ENCODE data around the gene HNRNPA2B1.
"Not testable (repeated sequence)": the region's sequence is repeated elsewhere in the genome, so short reads cannot be mapped to it uniquely, and the experiment has no call there.

The HNRNPA2B1 gene

DNA sequence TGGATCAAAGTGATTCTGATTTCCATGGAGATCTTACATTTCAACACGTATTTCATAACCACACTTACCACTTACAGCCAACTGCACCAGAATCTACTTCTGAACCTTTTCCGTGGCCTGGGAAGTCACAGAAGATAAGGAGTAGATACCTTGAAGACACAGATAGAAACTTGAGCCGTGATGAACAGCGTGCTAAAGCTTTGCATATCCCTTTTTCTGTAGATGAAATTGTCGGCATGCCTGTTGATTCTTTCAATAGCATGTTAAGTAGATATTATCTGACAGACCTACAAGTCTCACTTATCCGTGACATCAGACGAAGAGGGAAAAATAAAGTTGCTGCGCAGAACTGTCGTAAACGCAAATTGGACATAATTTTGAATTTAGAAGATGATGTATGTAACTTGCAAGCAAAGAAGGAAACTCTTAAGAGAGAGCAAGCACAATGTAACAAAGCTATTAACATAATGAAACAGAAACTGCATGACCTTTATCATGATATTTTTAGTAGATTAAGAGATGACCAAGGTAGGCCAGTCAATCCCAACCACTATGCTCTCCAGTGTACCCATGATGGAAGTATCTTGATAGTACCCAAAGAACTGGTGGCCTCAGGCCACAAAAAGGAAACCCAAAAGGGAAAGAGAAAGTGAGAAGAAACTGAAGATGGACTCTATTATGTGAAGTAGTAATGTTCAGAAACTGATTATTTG, 15.3 kb downstream of the HNRNPA2B1 start:
- DNase-seq (ENCODE audit: low read depth), result no peak

DNA sequence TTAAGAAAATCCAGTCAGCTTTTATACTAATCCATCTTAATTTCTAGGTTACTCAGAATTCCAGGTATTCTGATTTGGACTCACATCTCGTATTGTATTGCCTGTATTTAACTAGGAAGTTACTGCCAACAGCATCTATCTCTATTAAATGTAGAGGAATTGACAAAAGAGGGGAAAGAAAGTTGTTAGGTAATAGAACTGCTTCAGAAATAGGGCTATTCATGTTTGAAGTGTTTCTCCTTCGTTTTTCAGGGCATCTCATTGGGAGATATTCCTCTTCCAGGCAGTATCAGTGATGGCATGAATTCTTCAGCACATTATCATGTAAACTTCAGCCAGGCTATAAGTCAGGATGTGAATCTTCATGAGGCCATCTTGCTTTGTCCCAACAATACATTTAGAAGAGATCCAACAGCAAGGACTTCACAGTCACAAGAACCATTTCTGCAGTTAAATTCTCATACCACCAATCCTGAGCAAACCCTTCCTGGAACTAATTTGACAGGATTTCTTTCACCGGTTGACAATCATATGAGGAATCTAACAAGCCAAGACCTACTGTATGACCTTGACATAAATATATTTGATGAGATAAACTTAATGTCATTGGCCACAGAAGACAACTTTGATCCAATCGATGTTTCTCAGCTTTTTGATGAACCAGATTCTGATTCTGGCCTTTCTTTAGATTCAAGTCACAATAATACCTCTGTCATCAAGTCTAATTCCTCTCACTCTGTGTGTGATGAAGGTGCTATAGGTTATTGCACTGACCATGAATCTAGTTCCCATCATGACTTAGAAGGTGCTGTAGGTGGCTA, 16.1 kb downstream of the HNRNPA2B1 start:
- DNase-seq (ENCODE audit: low read depth), result not testable (repeated sequence)

DNA sequence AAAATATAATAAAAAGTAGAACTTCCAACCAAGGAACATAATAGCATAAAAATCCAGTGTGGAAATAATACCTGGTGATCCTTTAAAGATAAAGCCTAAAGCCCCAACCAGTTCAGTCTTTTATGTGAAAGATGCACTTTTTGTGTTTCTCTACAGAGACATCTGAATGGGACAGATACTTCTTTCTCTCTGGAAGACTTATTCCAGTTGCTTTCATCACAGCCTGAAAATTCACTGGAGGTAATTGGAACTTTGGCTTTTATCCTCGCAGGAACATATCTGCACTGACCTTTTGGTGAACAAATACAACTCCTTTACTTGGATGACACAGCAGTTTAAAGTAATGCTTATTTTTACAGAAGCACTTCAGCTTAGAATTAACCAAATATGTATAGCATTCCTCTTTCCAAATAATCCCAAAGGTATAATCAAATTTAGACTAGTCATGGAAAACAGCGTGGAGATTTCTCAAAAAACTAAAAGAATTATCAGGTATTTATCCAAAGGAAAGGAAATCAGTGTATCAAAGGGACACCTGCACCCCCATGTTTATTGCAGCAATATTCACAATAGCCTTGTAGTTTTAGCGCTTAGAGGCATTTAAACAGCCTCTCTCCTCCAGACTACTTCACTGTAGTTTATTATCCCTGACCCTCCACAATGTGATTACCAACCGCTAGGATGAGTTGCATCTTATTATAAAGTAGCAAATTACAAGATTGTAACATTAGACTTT, 16.8 kb downstream of the HNRNPA2B1 start:
- no peak for DNase-seq (ENCODE audit: low read depth)

DNA sequence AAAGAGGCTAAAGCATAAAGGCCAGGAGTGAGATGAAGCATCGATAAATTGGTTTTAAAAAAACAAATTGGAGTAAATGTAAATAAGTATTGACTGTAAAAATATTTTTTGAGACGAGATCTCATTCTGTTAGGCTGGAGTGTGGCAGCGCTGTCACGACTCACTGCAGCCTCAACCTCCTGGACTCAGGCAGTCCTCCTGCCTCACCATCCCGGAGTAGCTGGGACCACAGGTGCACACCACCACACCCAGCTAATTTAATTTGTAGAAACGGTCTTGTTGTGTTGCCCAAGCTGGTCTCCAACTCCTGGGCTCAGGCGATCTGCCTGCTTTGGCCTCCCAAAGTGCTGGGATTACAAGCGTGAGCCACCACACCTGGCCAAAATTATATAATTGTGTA, 17.8 kb downstream of the HNRNPA2B1 start:
- DNase-seq (ENCODE audit: low read depth), result no peak

DNA sequence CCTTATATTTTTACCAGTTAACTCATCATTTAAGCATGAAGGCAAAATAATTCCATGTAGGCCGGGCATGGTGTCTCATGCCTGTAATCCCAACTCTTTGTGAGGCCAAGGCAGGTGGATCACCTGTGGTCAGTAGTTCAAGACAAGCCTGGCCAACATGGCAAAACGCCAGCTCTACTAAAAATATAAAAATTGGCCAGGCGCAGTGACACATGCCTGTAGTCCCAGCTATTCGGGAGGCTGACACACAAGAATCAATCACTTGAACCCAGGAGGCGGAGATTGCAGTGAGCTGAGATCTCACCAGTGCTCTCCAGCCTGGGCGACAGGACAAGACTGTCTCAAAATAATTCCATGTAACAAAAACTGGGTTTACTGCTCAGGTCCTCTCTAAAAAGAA, 18.3 kb downstream of the HNRNPA2B1 start:
- DNase-seq (ENCODE audit: low read depth), result no peak

DNA sequence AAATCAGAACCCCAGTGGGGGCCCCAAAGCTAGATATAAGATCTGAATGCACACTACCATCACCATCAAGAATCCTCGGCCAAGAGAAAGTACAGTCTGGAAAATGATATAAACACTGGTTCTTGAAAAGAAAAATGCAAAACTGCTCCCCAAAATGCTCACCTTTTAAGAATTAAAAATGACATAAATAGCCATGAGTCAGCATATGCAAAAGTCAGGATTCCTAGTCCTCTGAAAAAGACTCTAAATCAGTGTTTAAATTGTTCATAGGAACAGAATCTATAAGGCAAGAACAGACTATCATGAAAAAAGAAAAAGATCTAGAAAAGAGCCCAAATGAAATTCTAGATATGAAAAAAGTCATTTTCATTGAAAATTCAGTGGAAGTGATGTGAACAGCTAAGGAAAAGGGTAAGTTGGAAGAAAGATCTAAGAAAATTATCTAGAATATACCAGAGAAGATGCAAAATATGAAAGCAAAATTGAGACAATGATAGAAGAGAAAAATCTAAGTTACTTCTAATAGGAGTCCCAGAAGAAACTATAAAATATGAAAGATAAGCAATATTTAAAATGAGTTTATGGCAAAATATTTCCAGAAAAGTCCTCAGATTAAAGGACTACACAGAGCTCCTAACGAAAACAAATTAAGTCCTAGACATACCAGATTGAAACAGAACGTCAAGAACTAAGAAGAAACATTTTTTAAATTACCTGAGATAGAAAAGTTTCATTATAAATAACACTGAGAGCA, 18.9 kb downstream of the HNRNPA2B1 start:
- no peak for DNase-seq (ENCODE audit: low read depth)

DNA sequence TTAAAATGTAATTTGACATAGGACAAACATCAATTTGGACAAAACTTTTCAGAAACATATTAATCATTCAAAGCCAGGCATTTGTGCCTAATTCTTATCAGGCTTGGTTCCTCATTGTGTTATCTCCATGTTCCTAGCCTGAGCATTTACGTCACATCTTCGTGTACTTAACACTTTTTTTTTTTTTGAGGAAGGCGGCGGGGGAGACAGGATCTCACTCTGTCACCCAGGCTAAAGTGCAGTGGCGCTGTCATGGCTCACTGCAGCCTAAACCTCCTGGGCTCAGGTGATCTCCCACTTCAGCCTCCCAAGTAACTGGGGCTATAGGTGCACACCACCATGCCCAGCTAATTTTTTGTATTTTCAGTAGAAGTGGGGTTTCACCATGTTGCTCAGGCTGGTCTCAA, 19.8 kb downstream of the HNRNPA2B1 start:
- no peak for DNase-seq (ENCODE audit: low read depth)

DNA sequence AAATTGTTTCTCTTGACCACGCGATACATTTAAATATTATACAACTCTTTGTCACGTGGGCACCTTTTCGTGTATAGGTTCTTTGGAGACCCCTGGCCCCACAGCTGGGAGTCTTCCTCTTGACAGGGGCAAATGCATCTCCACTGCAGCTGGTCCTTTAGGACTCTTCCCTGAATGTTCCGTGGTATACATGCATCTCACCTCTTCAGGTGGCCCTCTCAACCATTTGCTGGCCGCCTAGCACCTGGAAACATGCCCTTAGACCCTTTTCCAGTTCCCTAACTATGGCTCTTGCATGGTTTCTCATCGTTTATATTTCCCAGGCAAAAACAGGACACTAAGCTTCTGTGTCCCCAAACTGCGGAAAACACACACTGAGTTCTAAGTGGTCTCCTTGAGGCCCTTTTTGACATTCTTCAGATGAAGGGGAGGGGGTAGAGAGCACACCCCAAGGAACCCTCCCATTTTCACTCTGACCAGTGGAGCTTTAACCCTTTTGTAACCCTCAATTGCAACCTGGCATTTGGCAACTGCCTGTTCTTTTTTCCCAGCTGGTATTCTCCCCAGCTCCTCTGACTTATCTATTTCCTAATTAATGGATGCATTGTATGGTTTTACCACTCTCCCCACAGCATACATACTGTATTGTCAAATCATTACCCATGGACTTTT, 20.6 kb downstream of the HNRNPA2B1 start:
- DNase-seq (ENCODE audit: low read depth), result no peak

DNA sequence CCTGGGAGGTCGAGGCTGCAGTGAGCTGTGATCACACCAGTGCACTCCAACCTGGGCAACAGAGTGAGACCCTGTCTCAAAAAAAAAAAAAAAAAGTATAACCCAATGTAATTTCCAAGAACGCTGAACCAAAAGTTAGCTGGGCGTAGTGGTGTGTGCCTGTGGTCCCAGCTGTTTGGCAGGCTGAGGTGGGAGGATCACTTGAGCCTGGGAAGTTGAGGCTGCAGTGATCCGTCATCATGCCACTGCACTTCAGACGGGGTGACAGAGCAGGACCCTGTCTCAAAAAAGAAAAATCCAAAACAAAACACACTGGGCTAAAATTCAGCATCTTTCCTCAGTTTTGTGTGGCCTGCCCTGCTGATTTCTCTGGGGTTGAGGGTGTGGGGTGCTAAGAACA, 21.1 kb downstream of the HNRNPA2B1 start:
- no peak for DNase-seq (ENCODE audit: low read depth)

DNA sequence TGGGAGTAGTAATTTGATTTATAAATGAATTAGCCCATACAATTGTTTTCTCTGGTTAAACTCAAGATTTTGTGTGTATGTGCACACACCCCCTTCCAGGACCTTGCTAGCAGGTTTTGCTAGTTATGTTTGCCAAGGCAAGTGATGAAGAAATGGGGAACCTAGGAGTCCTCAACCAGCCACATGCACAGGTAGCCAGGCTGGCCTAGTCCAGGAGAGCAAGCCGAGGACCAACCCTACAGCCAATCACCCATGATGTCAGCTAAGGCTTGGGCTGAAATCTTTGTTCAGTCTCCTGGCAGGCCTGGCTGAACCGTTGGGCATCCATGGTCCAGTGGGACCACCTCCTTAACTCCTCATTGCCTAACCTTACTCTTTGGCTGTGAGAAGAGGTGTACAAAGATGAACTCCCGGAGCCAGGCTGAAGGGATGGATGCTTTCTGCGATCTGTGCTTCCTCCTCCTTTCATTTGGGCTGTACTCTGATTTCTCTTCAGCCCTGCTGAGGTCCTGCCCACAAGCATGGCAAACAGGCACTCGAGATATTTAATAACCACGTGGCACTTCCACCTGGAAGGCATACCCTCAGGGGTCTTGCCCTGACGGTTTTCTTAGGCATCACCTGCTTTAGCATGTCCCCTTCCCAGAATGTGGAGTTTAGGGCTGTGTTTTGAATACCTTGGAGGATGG, 22.1 kb downstream of the HNRNPA2B1 start:
- DNase-seq (ENCODE audit: low read depth), result no peak

DNA sequence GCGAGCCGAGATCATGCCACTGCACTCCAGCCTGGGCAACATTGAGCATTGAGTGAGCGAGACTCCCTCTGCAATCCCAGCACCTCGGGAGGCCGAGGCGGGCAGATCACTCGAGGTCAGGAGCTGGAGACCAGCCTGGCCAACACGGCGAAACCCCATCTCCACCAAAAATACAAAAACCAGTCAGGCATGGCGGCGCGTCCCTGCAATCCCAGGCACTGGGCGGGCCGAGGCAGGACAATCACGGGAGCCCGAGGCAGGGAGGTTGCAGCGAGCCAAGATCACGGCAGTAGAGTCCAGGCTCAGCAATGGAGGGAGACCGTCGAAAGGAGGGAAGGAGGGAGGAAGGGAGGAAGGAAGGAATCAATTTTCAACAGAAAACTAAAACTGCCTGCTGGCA, 23.3 kb downstream of the HNRNPA2B1 start:
- DNase-seq (ENCODE audit: low read depth), result not testable (repeated sequence)

DNA sequence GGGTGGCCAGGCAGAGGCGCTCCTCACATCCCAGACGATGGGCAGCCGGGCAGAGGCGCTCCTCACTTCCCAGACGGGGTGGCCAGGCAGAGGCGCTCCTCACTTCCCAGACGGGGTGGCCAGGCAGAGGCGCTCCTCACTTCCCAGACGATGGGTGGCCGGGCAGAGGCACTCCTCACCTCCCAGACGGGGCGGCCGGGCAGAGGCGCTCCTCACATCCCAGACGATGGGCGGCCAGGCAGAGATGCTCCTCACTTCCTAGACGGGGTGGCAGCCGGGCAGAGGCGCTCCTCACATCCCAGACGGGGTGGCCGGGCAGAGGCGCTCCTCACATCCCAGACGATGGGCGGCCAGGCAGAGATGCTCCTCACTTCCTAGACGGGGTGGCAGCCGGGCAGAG, 23.9 kb downstream of the HNRNPA2B1 start:
- not testable (repeated sequence) for DNase-seq (ENCODE audit: low read depth)

DNA sequence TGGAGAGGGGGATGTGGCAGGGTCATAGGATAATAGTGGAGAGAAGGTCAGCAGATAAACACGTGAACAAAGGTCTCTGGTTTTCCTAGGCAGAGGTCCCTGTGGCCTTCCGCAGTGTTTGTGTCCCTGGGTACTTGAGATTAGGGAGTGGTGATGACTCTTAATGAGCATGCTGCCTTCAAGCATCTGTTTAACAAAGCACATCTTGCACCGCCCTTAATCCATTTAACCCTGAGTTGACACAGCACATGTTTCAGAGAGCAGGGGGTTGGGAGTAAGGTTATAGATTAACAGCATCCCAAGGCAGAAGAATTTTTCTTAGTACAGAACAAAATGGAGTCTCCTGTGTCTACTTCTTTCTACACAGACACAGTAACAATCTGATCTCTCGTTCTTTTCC, 24.6 kb downstream of the HNRNPA2B1 start:
- DNase-seq (ENCODE audit: low read depth), result not testable (repeated sequence)

DNA sequence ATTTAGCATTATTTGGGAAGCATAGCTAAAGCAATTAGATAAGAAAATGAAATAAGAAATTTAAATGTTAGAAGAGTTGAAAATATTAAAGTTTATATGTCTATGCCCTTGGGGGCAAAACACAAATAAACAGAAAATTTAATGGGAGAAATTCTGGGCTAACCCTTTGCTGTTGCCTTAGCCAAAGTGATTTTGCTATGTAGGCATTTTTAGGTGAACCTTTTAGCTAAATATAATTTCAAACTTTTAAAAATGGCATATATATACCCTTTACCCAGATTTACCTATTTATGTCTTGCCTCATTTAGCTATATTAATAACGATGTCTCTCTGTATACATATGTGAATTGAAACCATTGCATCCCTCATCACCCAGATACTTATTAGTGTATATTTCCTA, 28.5 kb downstream of the HNRNPA2B1 start:
- DNase-seq (ENCODE audit: low read depth), result no peak

DNA sequence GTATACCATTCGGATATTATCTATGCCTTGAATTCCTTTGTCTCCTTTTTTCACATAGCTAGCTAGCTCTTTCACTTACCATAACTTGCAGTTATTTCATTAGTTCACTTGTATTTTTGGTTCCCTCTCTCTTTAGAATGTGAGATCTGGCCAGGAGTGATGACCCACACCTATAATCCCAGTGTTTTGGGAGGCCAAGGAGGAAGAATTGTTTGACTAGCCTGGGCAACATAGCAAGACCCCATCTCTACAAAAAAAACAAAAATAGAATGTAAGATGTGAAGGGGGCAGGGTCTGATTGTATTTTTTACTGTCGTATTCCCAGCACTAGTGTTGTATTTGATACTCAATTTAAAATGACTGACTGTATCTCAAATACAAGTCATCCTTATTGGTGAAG, 28.9 kb downstream of the HNRNPA2B1 start:
- DNase-seq (ENCODE audit: low read depth), result no peak

DNA sequence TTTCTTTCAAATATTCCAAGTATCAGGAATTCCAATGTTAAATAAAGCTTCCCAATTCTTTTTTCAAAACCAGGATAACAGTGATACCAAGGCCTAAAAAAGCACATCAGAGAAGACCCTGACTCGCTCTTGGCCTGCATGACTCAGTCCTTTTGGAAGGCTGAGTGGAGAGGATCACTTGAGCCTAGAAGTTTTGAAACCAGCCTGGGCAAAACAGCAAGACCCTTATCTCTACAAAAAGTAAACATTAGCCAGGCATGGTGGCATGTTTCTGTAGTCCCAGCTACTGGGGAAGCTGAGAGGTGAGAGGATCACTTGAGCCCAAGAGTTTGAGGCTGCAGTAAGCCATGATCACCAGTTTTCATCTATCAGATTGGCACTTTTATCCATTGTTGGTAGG, 29.9 kb downstream of the HNRNPA2B1 start:
- DNase-seq (ENCODE audit: low read depth), result no peak

DNA sequence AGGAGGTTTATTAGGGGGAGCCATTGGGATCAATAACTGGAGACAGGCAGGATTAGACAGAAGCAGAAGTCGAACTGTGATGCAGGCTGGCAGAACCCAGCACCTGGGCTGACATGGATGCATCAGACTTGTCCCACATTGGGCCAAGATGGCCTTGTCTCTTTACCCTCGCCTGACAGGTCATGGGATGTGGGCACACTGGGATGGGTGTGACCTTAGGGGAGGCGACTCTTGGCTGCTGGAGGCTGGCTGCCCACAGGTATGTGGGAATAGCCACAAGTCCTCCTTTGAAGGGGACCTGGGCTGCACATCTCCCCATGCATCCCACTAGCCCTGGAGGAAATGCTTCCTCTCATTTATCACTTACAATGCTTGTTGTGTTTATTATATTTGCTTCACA, 31.3 kb downstream of the HNRNPA2B1 start:
- no peak for DNase-seq (ENCODE audit: low read depth)

DNA sequence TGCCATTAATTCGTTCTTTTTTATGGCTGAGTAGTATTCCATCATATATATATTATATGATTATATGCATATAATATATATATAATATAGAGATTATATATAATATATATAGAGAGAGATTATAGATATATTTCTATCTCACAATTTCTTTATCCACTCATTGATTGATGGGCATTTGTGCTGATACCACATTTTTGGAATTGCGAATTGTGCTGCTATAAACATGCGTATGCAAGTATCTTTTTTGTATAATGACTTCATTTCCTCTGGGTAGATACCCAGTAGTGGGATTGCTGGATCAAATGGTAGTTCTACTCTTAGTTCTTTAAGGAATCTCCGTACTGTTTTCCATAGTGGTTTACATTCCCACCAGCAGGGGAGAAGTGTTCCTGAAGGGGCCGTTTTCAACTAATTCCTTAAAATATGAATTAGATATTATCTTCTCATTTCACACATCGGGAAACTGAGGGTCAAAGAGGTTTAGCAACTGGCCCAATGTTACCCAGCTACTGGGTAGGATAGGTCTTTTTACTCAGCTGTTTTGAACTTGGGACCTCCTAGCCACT, 32.0 kb downstream of the HNRNPA2B1 start:
- DNase-seq (ENCODE audit: low read depth), result no peak

DNA sequence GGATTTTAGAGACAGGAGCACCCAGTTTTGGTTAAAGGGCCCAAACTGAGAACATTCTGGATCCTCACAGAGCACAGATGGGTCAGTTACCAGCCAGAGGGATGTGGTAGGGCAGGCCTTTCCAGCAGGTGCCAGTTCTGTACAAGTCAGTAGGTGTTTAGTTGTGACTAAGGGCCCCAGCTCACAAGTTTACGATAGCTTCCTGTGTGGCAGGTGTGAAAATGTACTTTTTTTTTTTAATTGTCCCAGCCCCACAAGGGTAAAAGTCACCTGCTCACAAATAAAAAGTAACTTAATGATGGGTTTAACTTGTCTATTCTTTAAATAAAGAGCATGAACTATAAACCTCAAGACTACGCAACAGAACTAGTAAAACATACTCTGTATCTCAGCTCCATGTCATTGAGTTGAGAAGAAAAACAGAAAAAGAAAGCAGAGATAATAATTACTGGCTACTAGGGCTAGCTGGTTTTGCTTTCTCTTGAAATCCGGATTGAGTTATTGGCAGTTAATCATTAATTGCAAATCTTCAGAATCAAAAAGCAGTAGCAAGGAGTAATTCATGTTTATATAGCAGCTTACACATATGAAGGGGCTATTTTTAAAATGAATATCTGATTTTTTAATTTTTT, 33.1 kb downstream of the HNRNPA2B1 start:
- no peak for DNase-seq (ENCODE audit: low read depth)

DNA sequence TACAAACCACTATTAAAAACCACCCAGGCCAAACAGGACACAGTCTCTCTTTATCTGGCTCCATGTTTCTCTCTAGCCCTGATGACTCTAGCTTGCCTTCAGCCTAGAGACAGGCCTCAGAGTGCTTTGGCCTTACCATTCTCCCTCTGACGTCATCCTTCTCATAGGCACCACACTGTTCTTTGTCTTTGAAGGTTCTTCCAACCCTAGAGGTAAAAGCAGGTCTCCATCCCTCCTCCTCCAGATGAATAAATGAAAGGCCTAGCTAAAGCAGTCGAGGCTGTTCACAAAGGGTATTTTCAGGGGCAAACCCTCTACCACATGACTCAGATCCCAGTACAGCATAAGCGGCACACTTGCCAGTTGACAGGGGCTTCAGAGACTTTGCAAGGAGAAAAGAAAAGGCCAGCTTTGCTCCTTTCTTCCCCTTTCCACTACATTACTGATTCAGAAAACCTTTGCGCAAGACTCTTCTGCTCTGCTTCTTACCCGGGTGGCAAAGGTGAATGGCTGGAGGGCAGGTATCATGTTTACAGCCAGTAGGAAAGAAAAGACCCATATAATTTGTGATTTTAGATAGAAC, 33.8 kb downstream of the HNRNPA2B1 start:
- no peak for DNase-seq (ENCODE audit: low read depth)

All from T-helper 22 cell (primary cell).